Fibroblast of lung (primary cell): ENCODE measurements around the gene DCAF10. TPM values are rescaled to one million over a fixed set of nuclear protein-coding genes. Genes with fewer than 3 reads are reported as not detected.

Experiments used
- DNase-seq, 2 donors: peaks; one replicate each; pipeline versions ENCODE4 v3.0.0 to v3.0.0-alpha.2; 2010; ENCODE audit warnings: low read depth in 2 of 2
- H2AFZ ChIP-seq: 2 replicates; pipeline ENCODE4 v1.5.1; 2012; ENCODE audit warnings: low read length, control low read depth, inconsistent platforms
- H3K27ac ChIP-seq: 2 replicates; pipeline ENCODE4 v1.5.1; 2011; ENCODE audit warnings: low read length, control low read depth; ENCODE audit not compliant: insufficient read depth
- H3K27me3 ChIP-seq: 2 replicates; pipeline ENCODE4 v1.5.1; 2011; ENCODE audit warnings: mild to moderate bottlenecking, low read length; ENCODE audit not compliant: control insufficient read depth, insufficient read depth
- H3K36me3 ChIP-seq: 2 replicates; pipeline ENCODE4 v1.5.1; 2011; ENCODE audit warnings: low read length; ENCODE audit not compliant: control insufficient read depth, insufficient read depth
- H3K4me1 ChIP-seq: 2 replicates; pipeline ENCODE4 v1.5.1; 2011; ENCODE audit warnings: low read length; ENCODE audit not compliant: control insufficient read depth, insufficient read depth; ENCODE audit errors: extremely low read depth
- H3K4me2 ChIP-seq: 2 replicates; pipeline ENCODE4 v1.5.1; 2011; ENCODE audit warnings: low read length, control low read depth; ENCODE audit not compliant: insufficient read depth; ENCODE audit errors: extremely low read depth
- H3K4me3 ChIP-seq, 4 experiments: fragments of 200-600 bp in 1 of 4; sonication (generic) in 1 of 4; replicated peaks in 1 of 4; 2 replicates each; pipeline ENCODE4 v1.5.1; 2011 to 2016; ENCODE audit warnings: low read length in 4 of 4, low read depth in 3 of 4, mild to moderate bottlenecking in 3 of 4, control low read depth in 2 of 4, inconsistent platforms in 1 of 4, mixed read lengths in 1 of 4; ENCODE audit not compliant: insufficient read depth in 1 of 4; ENCODE audit errors: control extremely low read depth in 1 of 4
- H3K79me2 ChIP-seq: 2 replicates; pipeline ENCODE4 v1.5.1; 2012; ENCODE audit warnings: mild to moderate bottlenecking, low read length, inconsistent platforms; ENCODE audit not compliant: control insufficient read depth, insufficient read depth
- H3K9ac ChIP-seq: 2 replicates; pipeline ENCODE4 v1.5.1; 2011; ENCODE audit warnings: mild to moderate bottlenecking, low read length, control low read depth; ENCODE audit not compliant: insufficient read depth
- H3K9me3 ChIP-seq: 2 replicates; pipeline ENCODE4 v1.5.1; 2012; ENCODE audit warnings: low read depth, low read length; ENCODE audit not compliant: control insufficient read depth, insufficient read depth
- H4K20me1 ChIP-seq: 2 replicates; pipeline ENCODE4 v1.5.1; 2011; ENCODE audit warnings: low read length; ENCODE audit not compliant: control insufficient read depth, insufficient read depth; ENCODE audit errors: extremely low read depth
- EZH2 ChIP-seq: IDR thresholded peaks from 2 replicates; pipeline ENCODE4 v1.5.1; 2012; ENCODE audit warnings: low read length, control low read depth, mild to moderate bottlenecking; ENCODE audit errors: missing control alignments
- polyA plus RNA-seq, 2 donors: library from polyadenylated mRNA; depleted of rRNA in 1 of 2; stranded (reverse) in 1 of 2; unstranded in 1 of 2; fragments of >200 nt; gene quantifications; 2 replicates each; pipeline ENCODE4 v1.2.1, GENCODE V29; 2011 to 2012; ENCODE audit warnings: missing spikeins in 1 of 2
- total RNA-seq: library from RNA; depleted of rRNA; stranded (reverse); fragments of >200 nt; gene quantifications from 2 replicates; pipeline ENCODE4 v1.2.1, GENCODE V29; 2014
- TF ChIP-seq, protein P1 (sequence below), 2 donors: IDR thresholded peaks in 1 of 2; conservative IDR thresholded peaks in 1 of 2; 1 replicate in 1 of 2; 2 replicates in 1 of 2; pipeline ENCODE4 v1.5.1; 2011 to 2012; ENCODE audit warnings: low read length in 2 of 2, control low read depth in 1 of 2, inconsistent platforms in 1 of 2, low read depth in 1 of 2, mild to moderate bottlenecking in 1 of 2

DCAF10 gene
- total and polyA plus RNA-seq, 2 donors (not counting 1 experiment from before 2014, with no cell fraction given), result 26.6 to 33.5 TPM

DNA sequence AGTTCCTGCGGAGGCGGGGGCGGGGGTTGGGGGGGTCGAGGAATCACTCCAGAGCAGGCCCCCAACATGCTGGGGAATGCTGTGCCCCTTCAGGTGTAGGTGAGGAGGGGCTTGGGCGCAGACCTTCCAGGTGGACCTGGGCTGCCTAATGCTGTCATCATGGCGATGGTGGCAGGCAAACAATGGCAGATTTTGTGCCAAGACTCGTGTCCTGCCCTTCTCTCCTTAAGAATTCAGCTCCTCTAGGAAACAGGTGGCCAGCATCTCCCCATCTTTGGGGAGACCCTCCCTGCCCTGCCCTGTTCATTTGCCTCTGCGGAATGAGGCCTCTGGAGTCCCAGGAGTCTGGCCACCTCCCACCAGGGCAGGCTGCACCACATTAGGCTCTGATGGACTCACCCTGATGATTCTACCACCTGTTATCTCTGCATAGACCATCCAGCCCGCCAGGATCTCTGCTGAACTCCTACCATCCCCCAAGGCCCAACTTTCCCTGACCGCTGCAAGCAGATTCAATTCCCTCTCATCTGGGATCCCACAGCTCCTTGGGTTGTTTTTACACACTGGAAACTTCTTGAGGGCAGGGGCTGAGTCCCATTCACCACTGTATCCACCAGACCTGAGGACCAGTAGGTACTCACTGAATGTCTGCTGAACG is 114.2 kb downstream of the DCAF10 start:
- H3K4me2 ChIP-seq, result no peak overlapping the region
- H3K4me1 ChIP-seq, result peaks cover 4% of the 10 kb centered on the region
- no peak overlapping the region for H2AFZ ChIP-seq
- TF ChIP-seq, protein P1, sequence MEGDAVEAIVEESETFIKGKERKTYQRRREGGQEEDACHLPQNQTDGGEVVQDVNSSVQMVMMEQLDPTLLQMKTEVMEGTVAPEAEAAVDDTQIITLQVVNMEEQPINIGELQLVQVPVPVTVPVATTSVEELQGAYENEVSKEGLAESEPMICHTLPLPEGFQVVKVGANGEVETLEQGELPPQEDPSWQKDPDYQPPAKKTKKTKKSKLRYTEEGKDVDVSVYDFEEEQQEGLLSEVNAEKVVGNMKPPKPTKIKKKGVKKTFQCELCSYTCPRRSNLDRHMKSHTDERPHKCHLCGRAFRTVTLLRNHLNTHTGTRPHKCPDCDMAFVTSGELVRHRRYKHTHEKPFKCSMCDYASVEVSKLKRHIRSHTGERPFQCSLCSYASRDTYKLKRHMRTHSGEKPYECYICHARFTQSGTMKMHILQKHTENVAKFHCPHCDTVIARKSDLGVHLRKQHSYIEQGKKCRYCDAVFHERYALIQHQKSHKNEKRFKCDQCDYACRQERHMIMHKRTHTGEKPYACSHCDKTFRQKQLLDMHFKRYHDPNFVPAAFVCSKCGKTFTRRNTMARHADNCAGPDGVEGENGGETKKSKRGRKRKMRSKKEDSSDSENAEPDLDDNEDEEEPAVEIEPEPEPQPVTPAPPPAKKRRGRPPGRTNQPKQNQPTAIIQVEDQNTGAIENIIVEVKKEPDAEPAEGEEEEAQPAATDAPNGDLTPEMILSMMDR (conservative IDR thresholded peaks at IDR 0.05 in 1 of 2, IDR thresholded peaks at IDR 0.05 in 1 of 2; ENCODE audit: low read depth in 1 of 2, low read length in 2 of 2), result no peak
- TF ChIP-seq EZH2, result no peak
- no peaks in the 10 kb centered on the region for H4K20me1 ChIP-seq
- H3K27ac ChIP-seq, result no peak overlapping the region
- H3K79me2 ChIP-seq, result no peaks in the 10 kb centered on the region
- no peaks in the 10 kb centered on the region for H3K9me3 ChIP-seq
- no peak overlapping the region for H3K9ac ChIP-seq
- H3K4me3 ChIP-seq, result no peak overlapping the region
- DNase-seq, result no peak
- H3K36me3 ChIP-seq, result peaks cover 19% of the 10 kb centered on the region
- H3K27me3 ChIP-seq, result no peaks in the 10 kb centered on the region

DNA sequence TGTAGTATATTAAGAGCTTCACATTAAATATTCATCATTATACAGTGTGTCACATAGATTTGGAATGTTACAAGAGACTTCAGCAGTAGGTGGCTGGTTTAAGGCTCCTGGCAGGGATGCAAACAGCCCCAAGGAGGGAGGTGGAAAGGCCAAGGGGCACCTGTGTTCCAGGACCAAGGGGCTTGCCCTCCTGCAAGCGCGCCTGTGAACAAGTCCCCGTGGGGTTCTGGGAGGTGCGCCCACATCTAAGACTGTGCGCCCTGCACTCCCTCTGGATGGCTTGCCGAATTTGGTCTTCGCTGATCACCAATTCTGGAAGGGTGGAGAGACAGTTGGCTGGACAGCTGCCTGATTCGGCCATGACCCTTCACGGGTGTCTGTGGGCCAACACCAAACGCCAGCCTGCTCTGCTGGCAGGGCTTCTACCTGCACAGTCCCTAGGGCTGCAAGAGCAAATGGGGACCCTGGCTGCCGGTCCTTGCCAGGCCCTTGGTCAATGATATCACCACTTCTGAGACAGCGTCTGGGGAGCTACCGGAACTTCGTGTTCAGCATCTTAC is 115.4 kb downstream of the DCAF10 start:
- no peak for DNase-seq
- no peaks in the 10 kb centered on the region for H3K27me3 ChIP-seq
- H2AFZ ChIP-seq, result no peak overlapping the region
- H3K4me2 ChIP-seq, result no peak overlapping the region
- H3K36me3 ChIP-seq, result peaks cover 23% of the 10 kb centered on the region
- no peak overlapping the region for H3K27ac ChIP-seq
- TF ChIP-seq EZH2, result no peak
- TF ChIP-seq, protein P1 (conservative IDR thresholded peaks at IDR 0.05 in 1 of 2, IDR thresholded peaks at IDR 0.05 in 1 of 2; ENCODE audit: low read depth in 1 of 2, low read length in 2 of 2), result no peak
- no peaks in the 10 kb centered on the region for H3K9me3 ChIP-seq
- H3K4me1 ChIP-seq, result peaks cover 4% of the 10 kb centered on the region
- H3K9ac ChIP-seq, result no peak overlapping the region
- no peaks in the 10 kb centered on the region for H4K20me1 ChIP-seq
- no peak overlapping the region for H3K4me3 ChIP-seq
- H3K79me2 ChIP-seq, result no peaks in the 10 kb centered on the region

DNA sequence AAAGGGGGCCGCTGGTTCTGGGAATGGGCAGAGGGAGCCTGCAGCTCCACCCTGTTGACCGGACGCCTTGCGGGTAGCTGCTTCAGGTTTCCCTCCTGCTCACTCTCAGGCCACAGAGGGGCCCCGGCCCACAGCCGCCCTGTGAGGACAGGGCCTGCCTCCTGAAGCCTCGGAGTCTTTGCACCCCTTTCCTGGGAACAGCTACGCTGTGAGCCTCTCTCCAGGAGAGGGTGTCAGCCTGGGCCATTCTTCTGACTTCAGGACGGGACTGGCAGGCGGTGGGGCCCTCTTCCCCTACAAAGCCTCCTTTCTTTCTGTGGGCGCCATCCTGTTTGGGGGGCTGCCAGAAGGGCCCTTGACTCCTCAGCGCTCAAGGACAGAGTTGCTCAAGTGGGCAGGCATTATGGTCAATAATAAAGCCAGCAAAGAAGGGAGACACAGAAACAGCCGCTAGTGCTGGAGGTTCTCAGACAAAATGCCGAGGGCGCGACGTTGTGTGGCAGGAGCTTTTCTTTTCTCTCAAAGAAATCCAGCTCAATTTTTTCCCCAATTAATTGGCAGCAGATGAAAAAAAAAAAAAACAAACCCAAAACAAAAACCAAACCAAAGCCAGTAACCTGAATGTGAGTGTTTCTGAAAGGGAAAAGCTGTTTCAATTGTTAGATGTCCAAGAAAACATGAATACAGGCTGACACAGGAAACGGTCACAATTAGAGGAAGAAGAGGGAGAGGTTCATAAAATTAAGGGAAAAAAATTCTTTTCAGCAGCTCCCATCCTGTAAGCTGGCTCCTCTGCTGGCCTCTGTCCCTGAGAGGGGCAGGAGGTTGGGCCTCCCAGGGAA is 116.1 kb downstream of the DCAF10 start:
- peak in 1 of 2 donors; percentile 67 for DNase-seq
- H3K4me2 ChIP-seq, result no peak overlapping the region
- no peaks in the 10 kb centered on the region for H3K27me3 ChIP-seq
- no peak overlapping the region for H3K4me3 ChIP-seq
- TF ChIP-seq, protein P1 (conservative IDR thresholded peaks at IDR 0.05 in 1 of 2, IDR thresholded peaks at IDR 0.05 in 1 of 2; ENCODE audit: low read depth in 1 of 2, low read length in 2 of 2), result peak in 1 of 2 donors; percentile 11
- no peak for TF ChIP-seq EZH2
- H3K9me3 ChIP-seq, result no peaks in the 10 kb centered on the region
- peaks cover 4% of the 10 kb centered on the region for H3K4me1 ChIP-seq
- no peaks in the 10 kb centered on the region for H3K79me2 ChIP-seq
- H3K27ac ChIP-seq, result no peak overlapping the region
- no peaks in the 10 kb centered on the region for H4K20me1 ChIP-seq
- peaks cover 23% of the 10 kb centered on the region for H3K36me3 ChIP-seq
- H3K9ac ChIP-seq, result no peak overlapping the region
- no peak overlapping the region for H2AFZ ChIP-seq
